AG09319 (cell line): ENCODE results near the gene SART1.

Experiments
- DNase-seq: peaks from one replicate; pipeline ENCODE4 v3.0.0-alpha.2; 2010; ENCODE audit warnings: low read depth; ENCODE audit errors: extremely low read depth
- TF ChIP-seq, protein P1 (sequence below): IDR thresholded peaks from 2 replicates; pipeline ENCODE4 v1.5.1; 2011; ENCODE audit warnings: low read depth, mild to moderate bottlenecking, inconsistent platforms, low read length, moderate library complexity

Gene SART1

DNA sequence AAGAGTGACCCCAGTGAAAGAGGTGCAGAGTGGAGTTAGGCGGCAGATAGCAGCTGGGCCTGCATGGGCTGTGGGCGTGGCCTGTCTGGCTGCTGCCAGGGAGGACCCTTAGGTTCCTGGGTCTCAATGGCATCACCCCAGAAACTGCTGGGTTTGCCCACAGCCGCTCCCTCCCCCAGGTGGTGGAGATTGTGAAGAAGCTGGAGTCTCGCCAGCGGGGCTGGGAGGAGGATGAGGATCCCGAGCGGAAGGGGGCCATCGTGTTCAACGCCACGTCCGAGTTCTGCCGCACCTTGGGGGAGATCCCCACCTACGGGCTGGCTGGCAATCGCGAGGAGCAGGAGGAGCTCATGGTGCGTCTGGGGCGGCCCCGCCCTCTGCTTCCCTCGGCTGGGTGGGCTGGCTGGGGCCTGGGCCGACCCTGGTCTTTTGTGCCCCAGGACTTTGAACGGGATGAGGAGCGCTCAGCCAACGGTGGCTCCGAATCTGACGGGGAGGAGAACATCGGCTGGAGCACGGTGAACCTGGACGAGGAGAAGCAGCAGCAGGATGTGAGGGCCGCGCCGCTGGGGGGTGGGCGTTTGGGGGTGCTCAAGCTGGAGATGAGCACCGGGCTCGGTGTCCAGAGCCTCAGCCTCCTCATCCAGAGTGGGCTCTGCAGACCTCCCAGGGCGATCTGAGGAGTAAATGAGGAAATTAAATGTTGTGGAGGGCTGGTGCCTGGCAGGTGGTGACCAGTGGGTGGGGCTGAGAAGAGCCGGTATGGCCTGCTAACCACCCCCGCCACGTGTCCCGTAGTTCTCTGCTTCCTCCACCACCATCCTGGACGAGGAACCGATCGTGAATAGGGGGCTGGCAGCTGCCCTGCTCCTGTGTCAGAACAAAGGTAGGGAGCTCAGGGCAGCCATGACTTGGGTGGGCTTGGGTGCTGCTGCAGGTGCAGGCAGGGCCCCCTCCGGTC is 15.0 kb downstream of the SART1 start:
- no peak for DNase-seq
- TF ChIP-seq, protein P1, sequence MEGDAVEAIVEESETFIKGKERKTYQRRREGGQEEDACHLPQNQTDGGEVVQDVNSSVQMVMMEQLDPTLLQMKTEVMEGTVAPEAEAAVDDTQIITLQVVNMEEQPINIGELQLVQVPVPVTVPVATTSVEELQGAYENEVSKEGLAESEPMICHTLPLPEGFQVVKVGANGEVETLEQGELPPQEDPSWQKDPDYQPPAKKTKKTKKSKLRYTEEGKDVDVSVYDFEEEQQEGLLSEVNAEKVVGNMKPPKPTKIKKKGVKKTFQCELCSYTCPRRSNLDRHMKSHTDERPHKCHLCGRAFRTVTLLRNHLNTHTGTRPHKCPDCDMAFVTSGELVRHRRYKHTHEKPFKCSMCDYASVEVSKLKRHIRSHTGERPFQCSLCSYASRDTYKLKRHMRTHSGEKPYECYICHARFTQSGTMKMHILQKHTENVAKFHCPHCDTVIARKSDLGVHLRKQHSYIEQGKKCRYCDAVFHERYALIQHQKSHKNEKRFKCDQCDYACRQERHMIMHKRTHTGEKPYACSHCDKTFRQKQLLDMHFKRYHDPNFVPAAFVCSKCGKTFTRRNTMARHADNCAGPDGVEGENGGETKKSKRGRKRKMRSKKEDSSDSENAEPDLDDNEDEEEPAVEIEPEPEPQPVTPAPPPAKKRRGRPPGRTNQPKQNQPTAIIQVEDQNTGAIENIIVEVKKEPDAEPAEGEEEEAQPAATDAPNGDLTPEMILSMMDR: no peak

DNA sequence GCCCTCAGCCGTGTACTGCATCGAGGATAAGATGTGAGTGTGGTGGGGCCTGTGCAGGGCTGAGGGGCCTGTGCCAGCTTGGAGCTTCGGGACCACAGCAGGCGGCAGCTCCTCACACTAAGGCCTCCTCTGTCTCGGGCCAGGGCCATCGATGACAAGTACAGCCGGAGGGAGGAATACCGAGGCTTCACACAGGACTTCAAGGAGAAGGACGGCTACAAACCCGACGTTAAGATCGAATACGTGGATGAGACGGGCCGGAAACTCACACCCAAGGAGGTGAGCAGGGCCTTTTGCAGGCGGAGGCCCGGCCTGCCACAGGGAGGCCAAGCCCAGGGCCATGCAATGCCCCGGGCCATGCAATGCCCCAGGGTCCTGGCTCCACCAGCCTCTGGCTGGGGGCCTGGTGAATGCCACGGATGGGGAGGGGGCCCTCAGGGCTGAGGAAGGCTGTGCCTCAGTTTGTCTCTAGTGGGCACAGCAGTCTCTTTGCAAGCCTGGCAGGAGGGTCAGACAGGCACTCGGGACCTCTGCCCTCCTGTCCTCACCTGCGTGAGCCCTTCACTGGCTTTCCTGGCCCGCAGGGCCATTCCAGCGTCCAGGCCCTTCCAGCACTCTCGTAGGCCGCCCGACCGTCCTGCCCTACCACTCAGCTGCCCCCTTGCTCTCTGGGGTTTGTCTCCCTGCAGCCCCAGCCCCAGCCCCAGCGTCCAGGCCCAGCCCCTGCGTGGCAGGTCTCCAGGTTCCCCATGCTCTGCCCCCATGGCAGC is 16.3 kb downstream of the SART1 start:
- TF ChIP-seq, protein P1: no peak
- no peak for DNase-seq

DNA sequence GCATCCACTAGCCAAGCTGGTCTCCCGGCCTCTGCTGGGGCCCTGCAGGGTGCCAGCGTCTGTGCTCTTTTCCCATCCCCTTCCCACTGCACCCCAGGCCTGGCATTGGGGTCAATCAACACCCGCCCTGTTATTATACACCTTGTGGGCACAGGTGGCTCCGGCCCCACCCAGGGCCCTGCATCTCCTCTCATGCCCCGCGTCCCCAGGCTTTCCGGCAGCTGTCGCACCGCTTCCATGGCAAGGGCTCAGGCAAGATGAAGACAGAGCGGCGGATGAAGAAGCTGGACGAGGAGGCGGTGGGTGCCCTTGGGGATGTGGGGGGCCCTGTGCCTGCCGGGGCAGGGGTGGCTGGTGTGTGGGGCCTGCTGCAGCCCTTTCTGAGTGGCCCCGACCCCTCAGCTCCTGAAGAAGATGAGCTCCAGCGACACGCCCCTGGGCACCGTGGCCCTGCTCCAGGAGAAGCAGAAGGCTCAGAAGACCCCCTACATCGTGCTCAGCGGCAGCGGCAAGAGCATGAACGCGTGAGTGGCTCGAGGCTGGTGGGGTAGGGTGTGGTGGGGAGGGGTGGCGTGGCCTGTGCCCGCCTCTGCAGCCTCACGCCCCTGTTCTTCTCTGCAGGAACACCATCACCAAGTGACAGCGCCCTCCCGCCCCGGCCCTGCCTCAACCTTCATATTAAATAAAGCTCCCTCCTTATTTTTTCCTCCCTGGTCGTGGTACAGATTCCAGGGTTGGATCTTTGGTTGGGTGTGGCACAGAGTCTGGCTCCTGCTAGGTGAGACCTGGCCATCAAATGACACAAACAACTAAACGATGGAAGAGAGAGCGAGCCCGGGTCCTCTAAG is 17.1 kb downstream of the SART1 start:
- no peak for DNase-seq
- TF ChIP-seq, protein P1: no peak

DNA sequence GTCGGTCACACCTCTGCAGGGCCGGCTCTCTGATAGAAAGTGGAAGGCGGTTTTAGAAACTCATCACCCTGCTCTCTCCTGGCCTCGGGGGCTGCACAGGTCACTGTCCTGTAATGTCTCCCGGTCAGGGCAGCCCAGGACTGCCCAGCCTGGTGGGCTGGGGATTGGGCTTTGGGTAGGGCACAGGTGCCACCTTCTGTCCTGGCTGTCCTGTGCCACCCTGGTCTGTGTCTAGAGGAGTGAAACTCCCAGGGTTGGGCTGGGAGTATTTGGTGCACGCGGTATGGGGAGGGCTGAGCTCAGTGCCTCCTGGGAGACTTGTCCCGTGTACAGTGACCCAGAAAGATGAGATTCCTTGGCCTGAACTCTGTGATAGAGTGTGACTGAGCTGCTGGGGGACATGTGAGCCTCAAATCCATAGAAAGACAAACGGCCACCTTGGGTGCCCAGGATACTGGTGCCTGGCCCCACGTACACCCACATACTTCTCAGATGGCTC is 17.8 kb downstream of the SART1 start:
- no peak for DNase-seq
- TF ChIP-seq, protein P1: no peak

DNA sequence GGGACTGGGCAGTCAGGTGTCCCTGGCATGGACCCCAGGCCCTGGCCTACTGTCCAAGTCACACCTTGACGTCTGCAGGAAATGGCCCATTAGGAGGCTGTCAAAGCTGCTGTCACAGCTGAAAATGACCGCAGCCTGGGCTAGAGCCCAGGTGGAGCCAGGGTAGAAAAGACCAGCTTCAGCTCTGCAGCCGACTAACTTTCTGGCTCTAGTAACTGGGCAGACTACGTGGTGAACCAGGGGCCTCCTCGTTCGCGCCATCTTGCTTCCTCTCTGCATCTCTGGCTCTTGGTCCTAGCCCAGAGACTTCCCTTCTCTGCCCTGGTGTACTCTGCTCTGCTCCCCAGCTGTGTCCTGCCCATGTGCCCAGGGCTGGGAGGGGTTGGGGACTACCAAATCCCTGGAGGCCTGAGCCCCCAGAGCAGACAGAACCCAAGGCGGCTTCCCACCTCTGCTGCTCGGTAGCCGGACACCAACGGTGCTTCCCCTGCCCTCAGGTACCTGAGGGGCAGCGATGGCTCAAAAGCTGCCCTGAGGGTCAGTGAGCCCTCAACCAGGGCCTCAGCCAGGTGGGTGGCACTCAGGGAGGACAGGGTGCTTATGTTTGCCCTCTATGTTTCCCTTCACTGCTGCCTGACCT is 19.7 kb downstream of the SART1 start:
- TF ChIP-seq, protein P1: no peak
- no peak for DNase-seq

DNA sequence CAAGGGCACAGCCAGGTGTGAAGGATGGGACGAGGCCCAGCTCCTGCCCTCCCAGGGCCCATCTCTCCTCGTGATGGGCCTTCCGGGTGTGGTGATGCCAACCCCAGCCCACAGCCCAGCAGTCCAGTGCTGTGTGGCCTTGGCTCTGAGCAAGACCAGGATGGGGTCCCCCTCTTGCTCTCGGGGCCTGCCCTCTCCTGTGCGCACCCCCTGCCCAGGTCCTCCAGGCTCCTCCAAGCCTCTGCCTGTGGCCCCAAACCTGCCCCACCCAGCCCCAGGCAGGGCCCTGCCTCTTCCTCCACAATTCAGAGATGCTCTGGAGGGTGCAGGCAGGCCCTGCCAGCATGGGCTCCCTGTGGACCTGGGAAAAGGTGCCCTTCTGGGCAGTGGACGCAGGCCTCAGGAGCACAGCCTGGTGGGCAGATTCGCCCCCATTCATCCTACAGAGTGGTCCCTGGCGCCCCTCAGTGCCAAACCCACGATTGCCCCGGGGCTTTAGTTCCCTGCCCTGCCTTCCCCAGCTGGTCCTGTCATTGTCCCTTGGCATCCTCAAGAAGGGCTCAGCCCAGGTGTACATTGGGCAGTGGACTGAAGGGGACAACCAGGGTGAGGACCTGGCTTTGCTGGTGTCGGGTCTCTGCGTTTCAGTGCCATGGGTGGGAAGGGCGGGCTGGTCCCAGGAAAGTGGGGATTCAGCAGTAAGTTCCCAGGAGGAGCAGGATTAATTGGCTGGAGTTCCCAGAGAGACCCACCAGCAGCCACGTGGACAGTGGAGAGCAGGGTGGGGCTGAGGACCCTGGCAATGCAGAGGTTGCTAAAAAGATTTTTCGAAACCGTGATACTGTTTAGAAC is 20.7 kb downstream of the SART1 start:
- TF ChIP-seq, protein P1: no peak
- no peak for DNase-seq
